Measurements from ENCODE around the gene TSFM.

GRCh38 chr12:57777367-57777766 lies 5.2 kb upstream of the TSFM start:
- TF ChIP-seq CTCF (conservative IDR thresholded peaks at IDR 0.05 in 1 of 2, IDR thresholded peaks at IDR 0.05 in 1 of 2; ENCODE audit: low read depth in 1 of 2, low read length in 2 of 2) (no peak), EZH2 (IDR thresholded peaks at IDR 0.05; ENCODE audit: low read length, missing control alignments) (no peak)

Data from fibroblast of lung (primary cell).